Measurements from ENCODE around the gene PTGES. TPM values are rescaled to one million over a fixed set of nuclear protein-coding genes. Genes with fewer than 3 reads are reported as not detected.

PTGES gene
- total and polyA plus RNA-seq, 9 of the 15 experiments (the other 6 are each of a cell fraction or from before 2014, with no cell fraction given), result 0.13 TPM; not detected in 8

DNA sequence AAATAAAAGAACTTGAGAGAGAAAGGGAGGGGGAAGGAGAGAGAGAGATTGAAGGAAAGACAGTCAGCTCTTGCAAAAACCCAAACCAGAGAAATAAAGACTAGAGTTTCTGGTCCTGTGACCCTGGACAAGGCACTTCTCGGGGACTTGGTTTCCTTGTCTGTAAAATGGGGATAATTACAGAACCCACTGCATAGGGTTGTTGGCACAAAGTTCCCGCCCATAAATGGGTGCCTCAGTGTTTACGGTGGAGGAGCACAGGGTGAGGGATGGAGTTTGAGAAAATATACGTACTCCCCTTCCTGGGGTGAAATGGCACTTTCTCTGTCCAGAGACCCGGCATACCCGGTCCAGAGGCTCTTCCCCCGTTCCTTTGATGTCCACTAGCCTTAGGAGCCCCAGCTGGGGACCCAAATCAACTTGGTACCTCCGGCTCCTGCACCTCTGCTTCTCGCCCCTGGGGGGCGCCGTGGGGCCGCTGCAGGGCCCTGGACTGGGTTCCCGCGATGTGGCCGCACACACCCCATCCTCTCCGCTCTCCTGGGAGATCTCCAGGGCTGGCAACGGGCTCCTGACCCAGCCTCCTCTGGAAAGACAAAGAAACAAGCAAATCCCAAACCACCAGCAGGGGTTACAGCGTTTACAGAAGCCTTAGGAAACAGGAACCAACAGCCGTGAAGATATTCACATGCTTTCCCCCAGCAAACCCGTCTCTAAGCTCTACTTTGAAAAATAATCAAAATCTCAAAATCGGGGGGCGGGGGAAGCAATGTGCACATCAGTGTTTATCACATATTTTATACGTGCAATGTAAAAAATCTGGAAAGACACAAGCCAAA is 26.3 kb downstream of the PTGES start (continued):
- no peak for TF ChIP-seq ZNF407 (IDR thresholded peaks at IDR 0.05; ENCODE audit: low read depth)
- no peak for TF ChIP-seq TEAD1 (CRISPR knock-in tag; IDR thresholded peaks at IDR 0.05)
- TF ChIP-seq MEF2D (tag; conservative IDR thresholded peaks at IDR 0.05; ENCODE audit: low read depth), result no peak
- no peak for TF ChIP-seq ZNF324 (CRISPR knock-in tag; IDR thresholded peaks at IDR 0.05)
- TF ChIP-seq SMARCA5 (IDR thresholded peaks at IDR 0.05), result no peak
- TF ChIP-seq KLF6 (CRISPR knock-in tag; IDR thresholded peaks at IDR 0.05; ENCODE audit: borderline replicate concordance), result no peak
- TF ChIP-seq, protein P1, sequence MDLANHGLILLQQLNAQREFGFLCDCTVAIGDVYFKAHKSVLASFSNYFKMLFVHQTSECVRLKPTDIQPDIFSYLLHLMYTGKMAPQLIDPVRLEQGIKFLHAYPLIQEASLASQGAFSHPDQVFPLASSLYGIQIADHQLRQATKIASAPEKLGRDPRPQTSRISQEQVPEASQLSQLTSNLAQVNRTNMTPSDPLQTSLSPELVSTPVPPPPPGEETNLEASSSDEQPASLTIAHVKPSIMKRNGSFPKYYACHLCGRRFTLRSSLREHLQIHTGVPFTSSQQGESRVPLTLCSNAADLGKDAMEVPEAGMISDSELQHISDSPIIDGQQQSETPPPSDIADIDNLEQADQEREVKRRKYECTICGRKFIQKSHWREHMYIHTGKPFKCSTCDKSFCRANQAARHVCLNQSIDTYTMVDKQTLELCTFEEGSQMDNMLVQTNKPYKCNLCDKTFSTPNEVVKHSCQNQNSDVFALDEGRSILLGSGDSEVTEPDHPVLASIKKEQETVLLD (IDR thresholded peaks at IDR 0.05), result no peak
- TF ChIP-seq, protein P2, sequence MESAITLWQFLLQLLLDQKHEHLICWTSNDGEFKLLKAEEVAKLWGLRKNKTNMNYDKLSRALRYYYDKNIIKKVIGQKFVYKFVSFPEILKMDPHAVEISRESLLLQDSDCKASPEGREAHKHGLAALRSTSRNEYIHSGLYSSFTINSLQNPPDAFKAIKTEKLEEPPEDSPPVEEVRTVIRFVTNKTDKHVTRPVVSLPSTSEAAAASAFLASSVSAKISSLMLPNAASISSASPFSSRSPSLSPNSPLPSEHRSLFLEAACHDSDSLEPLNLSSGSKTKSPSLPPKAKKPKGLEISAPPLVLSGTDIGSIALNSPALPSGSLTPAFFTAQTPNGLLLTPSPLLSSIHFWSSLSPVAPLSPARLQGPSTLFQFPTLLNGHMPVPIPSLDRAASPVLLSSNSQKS (CRISPR knock-in tag; IDR thresholded peaks at IDR 0.05), result no peak
- TF ChIP-seq ZNF785 (CRISPR knock-in tag; IDR thresholded peaks at IDR 0.05), result no peak
- TF ChIP-seq DPF2 (IDR thresholded peaks at IDR 0.05), result no peak
- no peak for TF ChIP-seq IRF1 (CRISPR knock-in tag; IDR thresholded peaks at IDR 0.05; ENCODE audit: borderline replicate concordance)
- no peak for TF ChIP-seq GABPA (tag; conservative IDR thresholded peaks at IDR 0.05; ENCODE audit: low read depth)
- 0 out of 2 replicates have a peak, but pooled peaks have one; percentile 50 for TF ChIP-seq JUND (IDR thresholded peaks at IDR 0.05; ENCODE audit: borderline replicate concordance, low read depth, low read length)
- TF ChIP-seq JUND (tag; IDR thresholded peaks at IDR 0.05; ENCODE audit: borderline replicate concordance, low read depth, low read length), result no peak; the same call in 2 of the 3 replicates
- TF ChIP-seq ZNF133 (CRISPR knock-in tag; IDR thresholded peaks at IDR 0.05), result no peak
- TF ChIP-seq MTA2 (IDR thresholded peaks at IDR 0.05; ENCODE audit: low read depth), result 0 out of 2 replicates have a peak, but pooled peaks have one; percentile 25
- no peak for TF ChIP-seq TCFL5 (CRISPR knock-in tag; conservative IDR thresholded peaks at IDR 0.05)
